ENCODE data around the gene DNAJB8. TPM values are rescaled to one million over a fixed set of nuclear protein-coding genes. Genes with fewer than 3 reads are reported as not detected.

Gene DNAJB8
- total and polyA plus RNA-seq, 4 donors: not detected

DNA sequence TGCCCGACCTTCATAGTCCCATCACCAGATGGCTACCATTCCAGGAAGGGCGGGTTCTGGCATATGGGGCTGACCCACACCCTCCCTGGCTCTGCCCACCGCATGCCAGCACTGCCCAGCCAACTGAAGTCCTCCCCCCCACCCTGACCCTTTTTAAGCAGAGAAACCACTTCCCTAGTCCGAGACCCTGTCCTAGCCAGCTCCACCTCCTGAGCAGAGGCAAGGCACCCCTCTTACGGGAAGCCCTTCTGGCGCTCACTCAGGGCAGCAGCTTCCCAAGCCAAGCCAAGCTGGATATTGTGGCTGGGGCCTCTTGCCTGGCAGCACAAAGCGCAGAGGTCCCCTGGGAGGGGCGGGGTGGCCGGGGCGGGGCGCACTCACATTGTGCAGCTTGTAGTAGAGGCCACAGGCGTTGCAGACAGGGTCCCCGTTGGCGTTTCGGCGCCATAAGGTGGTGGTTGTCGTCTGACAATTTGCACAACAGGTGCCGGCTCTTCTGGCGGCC, 14.8 kb upstream of the DNAJB8 start (continued):
- TF ChIP-seq HNF4G (IDR thresholded peaks at IDR 0.05) (no peak), YY1 (IDR thresholded peaks at IDR 0.05) (no peak)

DNA sequence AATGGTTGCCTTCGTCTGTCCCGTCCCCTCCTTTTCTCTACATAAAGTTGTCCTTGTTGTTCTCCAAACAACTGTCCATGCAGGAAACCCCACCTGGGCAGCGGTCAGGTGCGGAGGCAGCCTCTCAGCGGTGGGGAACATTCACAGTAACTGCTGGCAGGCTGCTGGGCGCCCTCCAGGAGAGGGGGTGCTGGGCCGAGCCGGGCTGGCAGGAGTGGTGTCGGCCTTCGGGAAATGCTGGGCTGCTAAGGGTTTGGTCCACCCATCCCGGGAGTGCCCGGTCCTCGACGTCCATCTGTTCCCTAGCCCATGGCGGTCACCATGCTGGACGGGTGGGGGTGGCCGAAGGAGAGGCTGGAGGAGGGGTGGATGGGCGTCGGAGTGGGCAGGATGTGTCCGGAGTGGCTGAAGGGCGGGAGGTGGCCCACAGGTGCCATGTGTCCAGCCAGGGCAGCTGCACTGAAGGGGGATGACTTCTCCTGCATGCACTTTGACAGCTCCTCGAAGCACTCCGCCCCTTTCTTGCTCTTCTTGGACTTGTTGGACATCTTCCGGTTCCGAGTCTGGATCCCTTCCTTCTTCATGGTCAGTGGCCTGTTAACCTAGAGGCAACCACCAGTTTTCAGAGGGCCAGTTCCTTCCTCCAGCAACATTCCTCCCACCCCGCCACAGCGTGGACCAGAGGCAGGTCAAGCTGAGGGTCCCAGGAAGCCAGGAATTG, 14.2 kb upstream of the DNAJB8 start:
- Histone ChIP-seq H3K27ac (ENCODE audit: low read depth in 1 of 2, low read length in 2 of 2) (no peak overlapping the region), H3K9me3 (ENCODE audit: control insufficient read depth in 4 of 4, low read length in 3 of 4) (no peaks in the 10 kb centered on the region), H3K9ac (ENCODE audit: low read depth in 1 of 2, low read length in 2 of 2) (no peak overlapping the region), H3K36me3 (ENCODE audit: control insufficient read depth in 4 of 4, insufficient read depth in 3 of 4, low read depth in 1 of 4, low read length in 3 of 4) (no peaks in the 10 kb centered on the region), H3K27me3 (ENCODE audit: control insufficient read depth in 4 of 4, insufficient read depth in 4 of 4, low read length in 3 of 4) (peaks cover 8 to 18% (median 10%) of the 10 kb centered on the region in 4 donors), H3K4me1 (ENCODE audit: control insufficient read depth in 4 of 4, insufficient read depth in 4 of 4, low read length in 3 of 4) (no peaks in the 10 kb centered on the region), H3K4me3 (ENCODE audit: low read depth in 1 of 3, low read length in 3 of 3) (no peak overlapping the region)
- 72% methylated on average over 27 of the region's 27 CpGs for WGBS
- TF ChIP-seq EGR1 (IDR thresholded peaks at IDR 0.05; ENCODE audit: low read depth in 2 of 2) (no peak), RXRA (IDR thresholded peaks at IDR 0.05) (no peak), FOXA1 (IDR thresholded peaks at IDR 0.05) (no peak), NR2F2 (IDR thresholded peaks at IDR 0.05) (no peak), HNF4G (IDR thresholded peaks at IDR 0.05) (no peak), TAF1 (conservative IDR thresholded peaks at IDR 0.05) (no peak), ZBTB33 (IDR thresholded peaks at IDR 0.05) (no peak), SP1 (IDR thresholded peaks at IDR 0.05) (no peak)
- TF ChIP-seq, protein P1, sequence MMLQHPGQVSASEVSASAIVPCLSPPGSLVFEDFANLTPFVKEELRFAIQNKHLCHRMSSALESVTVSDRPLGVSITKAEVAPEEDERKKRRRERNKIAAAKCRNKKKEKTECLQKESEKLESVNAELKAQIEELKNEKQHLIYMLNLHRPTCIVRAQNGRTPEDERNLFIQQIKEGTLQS (IDR thresholded peaks at IDR 0.05): no peak
- no peak for DNase-seq (ENCODE audit: low spot score)

- Histone ChIP-seq H3K27ac (ENCODE audit: low read depth in 1 of 2, low read length in 2 of 2) (no peak overlapping the region), H3K4me1 (ENCODE audit: control insufficient read depth in 4 of 4, insufficient read depth in 4 of 4, low read length in 3 of 4) (no peaks in the 10 kb centered on the region), H3K9ac (ENCODE audit: low read depth in 1 of 2, low read length in 2 of 2) (no peak overlapping the region), H3K9me3 (ENCODE audit: control insufficient read depth in 4 of 4, low read length in 3 of 4) (no peaks in the 10 kb centered on the region), H3K27me3 (ENCODE audit: control insufficient read depth in 4 of 4, insufficient read depth in 4 of 4, low read length in 3 of 4) (peaks cover 3 to 18% (median 8%) of the 10 kb centered on the region in 4 donors), H3K36me3 (ENCODE audit: control insufficient read depth in 4 of 4, insufficient read depth in 3 of 4, low read depth in 1 of 4, low read length in 3 of 4) (no peaks in the 10 kb centered on the region), H3K4me3 (ENCODE audit: low read depth in 1 of 3, low read length in 3 of 3) (no peak overlapping the region)
- DNase-seq (ENCODE audit: low spot score): no peak
- no peak for TF ChIP-seq YY1 (IDR thresholded peaks at IDR 0.05)
- no peak for TF ChIP-seq NR2F2 (IDR thresholded peaks at IDR 0.05)
- WGBS: 56% methylated on average over 11 of the region's 11 CpGs
Measured at GRCh38 chr3:128480278-128480677, 13.6 kb upstream of the DNAJB8 start.

DNA sequence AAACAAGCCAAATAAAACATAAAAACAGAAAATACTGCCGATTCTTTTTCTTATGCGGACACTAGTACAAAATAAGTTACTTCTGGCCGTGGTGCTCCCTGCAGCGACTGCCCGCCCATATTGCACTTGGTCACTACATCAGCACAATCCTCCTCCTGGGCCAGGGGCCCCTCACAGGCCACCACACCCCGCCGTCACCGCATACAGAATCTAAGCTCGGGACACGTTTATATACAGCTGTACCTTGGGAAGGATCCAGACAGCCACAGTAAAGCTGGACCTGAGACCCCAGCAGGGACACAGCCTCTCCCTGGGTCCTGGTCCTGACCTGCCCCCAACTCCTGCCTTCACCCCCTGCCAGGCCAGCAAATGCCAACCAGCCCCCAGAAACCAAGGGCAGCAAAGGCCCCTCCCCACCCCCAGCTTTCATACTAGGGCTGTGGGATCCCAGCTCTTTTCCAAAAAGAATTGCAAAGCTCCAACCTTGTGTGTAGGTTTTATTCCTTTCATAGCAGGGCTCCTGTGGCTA, 12.9 kb upstream of the DNAJB8 start:
- H3K4me1 ChIP-seq (ENCODE audit: control insufficient read depth in 4 of 4, insufficient read depth in 4 of 4, low read length in 3 of 4): no peaks in the 10 kb centered on the region
- H3K9me3 ChIP-seq (ENCODE audit: control insufficient read depth in 4 of 4, low read length in 3 of 4): no peaks in the 10 kb centered on the region
- 81% methylated on average over 10 of the region's 10 CpGs for WGBS
- H3K36me3 ChIP-seq (ENCODE audit: control insufficient read depth in 4 of 4, insufficient read depth in 3 of 4, low read depth in 1 of 4, low read length in 3 of 4): no peaks in the 10 kb centered on the region
- no peak overlapping the region for H3K4me3 ChIP-seq (ENCODE audit: low read depth in 1 of 3, low read length in 3 of 3)
- no peak overlapping the region for H3K27ac ChIP-seq (ENCODE audit: low read depth in 1 of 2, low read length in 2 of 2)
- H3K9ac ChIP-seq (ENCODE audit: low read depth in 1 of 2, low read length in 2 of 2): no peak overlapping the region
- H3K27me3 ChIP-seq (ENCODE audit: control insufficient read depth in 4 of 4, insufficient read depth in 4 of 4, low read length in 3 of 4): peaks cover 0 to 18% (median 7%) of the 10 kb centered on the region in 4 donors
- DNase-seq (ENCODE audit: low spot score): no peak
- no peak for TF ChIP-seq SP1 (IDR thresholded peaks at IDR 0.05)
- TF ChIP-seq FOXA2 (IDR thresholded peaks at IDR 0.05): no peak
- TF ChIP-seq, protein P1 (IDR thresholded peaks at IDR 0.05): no peak
- TF ChIP-seq, protein P2, sequence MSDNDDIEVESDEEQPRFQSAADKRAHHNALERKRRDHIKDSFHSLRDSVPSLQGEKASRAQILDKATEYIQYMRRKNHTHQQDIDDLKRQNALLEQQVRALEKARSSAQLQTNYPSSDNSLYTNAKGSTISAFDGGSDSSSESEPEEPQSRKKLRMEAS (IDR thresholded peaks at IDR 0.05): no peak
- TF ChIP-seq, protein P3, sequence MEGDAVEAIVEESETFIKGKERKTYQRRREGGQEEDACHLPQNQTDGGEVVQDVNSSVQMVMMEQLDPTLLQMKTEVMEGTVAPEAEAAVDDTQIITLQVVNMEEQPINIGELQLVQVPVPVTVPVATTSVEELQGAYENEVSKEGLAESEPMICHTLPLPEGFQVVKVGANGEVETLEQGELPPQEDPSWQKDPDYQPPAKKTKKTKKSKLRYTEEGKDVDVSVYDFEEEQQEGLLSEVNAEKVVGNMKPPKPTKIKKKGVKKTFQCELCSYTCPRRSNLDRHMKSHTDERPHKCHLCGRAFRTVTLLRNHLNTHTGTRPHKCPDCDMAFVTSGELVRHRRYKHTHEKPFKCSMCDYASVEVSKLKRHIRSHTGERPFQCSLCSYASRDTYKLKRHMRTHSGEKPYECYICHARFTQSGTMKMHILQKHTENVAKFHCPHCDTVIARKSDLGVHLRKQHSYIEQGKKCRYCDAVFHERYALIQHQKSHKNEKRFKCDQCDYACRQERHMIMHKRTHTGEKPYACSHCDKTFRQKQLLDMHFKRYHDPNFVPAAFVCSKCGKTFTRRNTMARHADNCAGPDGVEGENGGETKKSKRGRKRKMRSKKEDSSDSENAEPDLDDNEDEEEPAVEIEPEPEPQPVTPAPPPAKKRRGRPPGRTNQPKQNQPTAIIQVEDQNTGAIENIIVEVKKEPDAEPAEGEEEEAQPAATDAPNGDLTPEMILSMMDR (IDR thresholded peaks at IDR 0.05; ENCODE audit: low read depth, low read length, missing input control): no peak
- TF ChIP-seq HNF4G (IDR thresholded peaks at IDR 0.05): no peak
- TF ChIP-seq HNF4A (conservative IDR thresholded peaks at IDR 0.05): no peak
- TF ChIP-seq YY1 (IDR thresholded peaks at IDR 0.05): no peak
- TF ChIP-seq EGR1 (IDR thresholded peaks at IDR 0.05; ENCODE audit: low read depth in 2 of 2): no peak
- no peak for TF ChIP-seq TAF1 (conservative IDR thresholded peaks at IDR 0.05)
- no peak for TF ChIP-seq JUND (IDR thresholded peaks at IDR 0.05)
- no peak for TF ChIP-seq NR2F2 (IDR thresholded peaks at IDR 0.05)
- TF ChIP-seq, protein P4, sequence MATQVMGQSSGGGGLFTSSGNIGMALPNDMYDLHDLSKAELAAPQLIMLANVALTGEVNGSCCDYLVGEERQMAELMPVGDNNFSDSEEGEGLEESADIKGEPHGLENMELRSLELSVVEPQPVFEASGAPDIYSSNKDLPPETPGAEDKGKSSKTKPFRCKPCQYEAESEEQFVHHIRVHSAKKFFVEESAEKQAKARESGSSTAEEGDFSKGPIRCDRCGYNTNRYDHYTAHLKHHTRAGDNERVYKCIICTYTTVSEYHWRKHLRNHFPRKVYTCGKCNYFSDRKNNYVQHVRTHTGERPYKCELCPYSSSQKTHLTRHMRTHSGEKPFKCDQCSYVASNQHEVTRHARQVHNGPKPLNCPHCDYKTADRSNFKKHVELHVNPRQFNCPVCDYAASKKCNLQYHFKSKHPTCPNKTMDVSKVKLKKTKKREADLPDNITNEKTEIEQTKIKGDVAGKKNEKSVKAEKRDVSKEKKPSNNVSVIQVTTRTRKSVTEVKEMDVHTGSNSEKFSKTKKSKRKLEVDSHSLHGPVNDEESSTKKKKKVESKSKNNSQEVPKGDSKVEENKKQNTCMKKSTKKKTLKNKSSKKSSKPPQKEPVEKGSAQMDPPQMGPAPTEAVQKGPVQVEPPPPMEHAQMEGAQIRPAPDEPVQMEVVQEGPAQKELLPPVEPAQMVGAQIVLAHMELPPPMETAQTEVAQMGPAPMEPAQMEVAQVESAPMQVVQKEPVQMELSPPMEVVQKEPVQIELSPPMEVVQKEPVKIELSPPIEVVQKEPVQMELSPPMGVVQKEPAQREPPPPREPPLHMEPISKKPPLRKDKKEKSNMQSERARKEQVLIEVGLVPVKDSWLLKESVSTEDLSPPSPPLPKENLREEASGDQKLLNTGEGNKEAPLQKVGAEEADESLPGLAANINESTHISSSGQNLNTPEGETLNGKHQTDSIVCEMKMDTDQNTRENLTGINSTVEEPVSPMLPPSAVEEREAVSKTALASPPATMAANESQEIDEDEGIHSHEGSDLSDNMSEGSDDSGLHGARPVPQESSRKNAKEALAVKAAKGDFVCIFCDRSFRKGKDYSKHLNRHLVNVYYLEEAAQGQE (IDR thresholded peaks at IDR 0.05): no peak
- no peak for TF ChIP-seq FOXA1 (IDR thresholded peaks at IDR 0.05)
